Astrocyte (in vitro differentiated cells and primary cell): ENCODE data around the gene DMXL1. TPM values are rescaled to one million over a fixed set of nuclear protein-coding genes. Genes with fewer than 3 reads are reported as not detected.

Source experiments
- DNase-seq: peaks from one replicate; pipeline ENCODE4 v3.0.0-alpha.2; 2010; ENCODE audit warnings: low read depth
- FAIRE-seq: peaks from 2 replicates; lab custom pipeline; 2011; peaks lifted over from hg19 to GRCh38; lab: Jason Lieb, UNC
- H2AFZ ChIP-seq: 2 replicates; pipeline ENCODE4 v1.6.0; 2012; ENCODE audit warnings: low read depth, low read length, inconsistent platforms
- H3K27ac ChIP-seq: 2 replicates; pipeline ENCODE4 v1.5.1; 2011; ENCODE audit warnings: low read depth, low read length, inconsistent platforms
- H3K27me3 ChIP-seq: 2 replicates; pipeline ENCODE4 v1.6.0; 2011; ENCODE audit warnings: low read length, inconsistent platforms; ENCODE audit not compliant: insufficient read depth
- H3K36me3 ChIP-seq: 2 replicates; pipeline ENCODE4 v1.5.1; 2011; ENCODE audit warnings: low read length, inconsistent platforms; ENCODE audit not compliant: insufficient read depth
- H3K4me1 ChIP-seq: 2 replicates; pipeline ENCODE4 v1.5.1; 2011; ENCODE audit warnings: low read length, inconsistent platforms; ENCODE audit not compliant: insufficient read depth
- H3K4me2 ChIP-seq: 2 replicates; pipeline ENCODE4 v1.6.0; 2012; ENCODE audit warnings: low read length, inconsistent platforms
- H3K4me3 ChIP-seq: 2 replicates; pipeline ENCODE4 v1.5.1; 2011; ENCODE audit warnings: low read depth, mild to moderate bottlenecking, low read length, inconsistent platforms; ENCODE audit not compliant: insufficient read depth
- H3K79me2 ChIP-seq: 2 replicates; pipeline ENCODE4 v1.6.0; 2012; ENCODE audit warnings: mild to moderate bottlenecking, low read length, inconsistent platforms; ENCODE audit not compliant: insufficient read depth
- H3K9ac ChIP-seq: 2 replicates; pipeline ENCODE4 v1.6.0; 2012; ENCODE audit warnings: mild to moderate bottlenecking, low read length, inconsistent platforms
- H3K9me3 ChIP-seq: 2 replicates; pipeline ENCODE4 v1.5.1; 2012; ENCODE audit warnings: low read depth, mild to moderate bottlenecking, low read length, inconsistent platforms; ENCODE audit not compliant: insufficient read depth
- H4K20me1 ChIP-seq: 2 replicates; pipeline ENCODE4 v1.6.0; 2012; ENCODE audit warnings: low read length, inconsistent platforms; ENCODE audit not compliant: insufficient read depth
- H3K27ac Mint-ChIP-seq: one replicate; pipeline ENCODE4 v1.8.0; 2021; ENCODE audit warnings: mild to moderate bottlenecking, mixed read lengths; ENCODE audit not compliant: unreplicated experiment
- H3K27me3 Mint-ChIP-seq: one replicate; pipeline ENCODE4 v1.8.0; 2021; ENCODE audit warnings: low read depth, mixed read lengths; ENCODE audit not compliant: unreplicated experiment
- H3K36me3 Mint-ChIP-seq: one replicate; pipeline ENCODE4 v1.8.0; 2021; ENCODE audit warnings: low read depth, mixed read lengths; ENCODE audit not compliant: unreplicated experiment
- H3K4me1 Mint-ChIP-seq: one replicate; pipeline ENCODE4 v1.8.0; 2021; ENCODE audit warnings: low read depth, mixed read lengths; ENCODE audit not compliant: unreplicated experiment
- H3K4me3 Mint-ChIP-seq: one replicate; pipeline ENCODE4 v1.8.0; 2021; ENCODE audit warnings: mild to moderate bottlenecking, moderate library complexity, mixed read lengths; ENCODE audit not compliant: unreplicated experiment
- H3K9me3 Mint-ChIP-seq: one replicate; pipeline ENCODE4 v1.8.0; 2021; ENCODE audit warnings: mild to moderate bottlenecking, mixed read lengths; ENCODE audit not compliant: unreplicated experiment
- CTCF ChIP-seq: IDR thresholded peaks from 2 replicates; pipeline ENCODE4 v1.5.1; 2011; ENCODE audit warnings: low read depth, mild to moderate bottlenecking, inconsistent platforms, low read length, moderate library complexity; ENCODE audit not compliant: insufficient read depth
- EZH2 ChIP-seq: IDR thresholded peaks from 2 replicates; pipeline ENCODE4 v1.6.1; 2012; ENCODE audit warnings: mild to moderate bottlenecking, low read length, inconsistent platforms; ENCODE audit not compliant: insufficient read depth
- total RNA-seq: library from RNA; stranded (reverse); gene quantifications from 2 replicates; pipeline ENCODE4 v1.2.1, GENCODE V29; 2021

DMXL1 gene
- total RNA-seq, 1 donor from 2014 or later: 26.0 TPM

DNA sequence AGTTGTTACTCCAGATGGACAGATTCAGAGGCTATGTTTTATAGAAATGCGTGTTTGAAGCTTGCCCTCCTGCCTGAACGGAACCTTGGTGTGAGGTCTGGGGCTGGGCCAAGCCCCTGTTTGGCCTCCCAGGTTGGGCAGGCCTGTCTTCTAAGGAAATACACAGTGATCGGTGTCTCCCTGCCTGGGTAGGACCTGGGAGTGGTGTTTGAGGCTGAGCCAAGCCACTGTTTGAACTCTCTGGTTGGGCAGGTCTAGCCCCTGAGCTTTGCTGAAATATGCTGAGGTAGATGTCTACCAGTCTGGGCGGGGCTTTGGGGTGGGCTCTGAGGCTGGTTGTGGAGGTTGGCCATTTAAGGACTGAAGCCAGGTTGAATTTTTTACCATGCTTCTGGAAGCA lies 90.5 kb downstream of the DMXL1 start:
- H3K36me3 ChIP-seq: no peaks in the 10 kb centered on the region
- no peaks in the 10 kb centered on the region for H3K27me3 Mint-ChIP-seq

DNA sequence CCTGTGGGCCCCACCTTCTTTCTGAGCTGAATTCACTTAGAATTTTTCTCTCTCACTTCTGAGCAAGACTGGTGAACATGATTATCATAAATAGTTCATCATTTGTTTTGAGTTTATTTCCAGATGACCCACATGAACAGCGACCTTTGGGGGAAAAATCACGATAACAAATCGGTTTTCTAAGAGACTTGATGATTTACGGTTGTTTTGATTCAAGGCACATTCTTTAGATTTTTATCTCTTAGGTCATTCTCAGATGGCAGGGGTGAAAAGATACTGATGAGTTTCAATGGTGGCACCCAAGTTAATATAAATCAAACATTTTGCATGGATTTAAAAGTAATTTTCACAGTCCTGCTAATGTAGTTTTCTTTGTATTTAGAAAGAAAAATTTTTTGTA lies 95.1 kb downstream of the DMXL1 start:
- H3K9ac ChIP-seq: no peak overlapping the region

More for the DNA sequence above, 90.5 kb downstream of the DMXL1 start:
- no peaks in the 10 kb centered on the region for H3K4me1 ChIP-seq
- H3K79me2 ChIP-seq: no peaks in the 10 kb centered on the region
- no peaks in the 10 kb centered on the region for H3K4me1 Mint-ChIP-seq
- FAIRE-seq: no peak
- no peak overlapping the region for H3K27ac Mint-ChIP-seq
- H3K9me3 ChIP-seq: no peaks in the 10 kb centered on the region
- no peak overlapping the region for H3K9ac ChIP-seq
- H3K36me3 Mint-ChIP-seq: peaks cover 15% of the 10 kb centered on the region
- H3K4me3 Mint-ChIP-seq: no peak overlapping the region
- H2AFZ ChIP-seq: no peak overlapping the region
- H3K4me3 ChIP-seq: no peak overlapping the region
- H3K9me3 Mint-ChIP-seq: no peaks in the 10 kb centered on the region
- no peak for DNase-seq
- no peaks in the 10 kb centered on the region for H4K20me1 ChIP-seq
- no peak overlapping the region for H3K4me2 ChIP-seq
- TF ChIP-seq EZH2 (no peak), CTCF (no peak)
- no peak overlapping the region for H3K27ac ChIP-seq
- H3K27me3 ChIP-seq: no peaks in the 10 kb centered on the region

More for the DNA sequence above, 95.1 kb downstream of the DMXL1 start:
- Histone ChIP-seq H3K27ac (no peak overlapping the region), H2AFZ (no peak overlapping the region), H3K4me2 (no peak overlapping the region), H3K27me3 (no peaks in the 10 kb centered on the region), H3K36me3 (no peaks in the 10 kb centered on the region), H3K4me1 (no peaks in the 10 kb centered on the region), H3K79me2 (no peaks in the 10 kb centered on the region), H3K4me3 (no peak overlapping the region), H3K9me3 (no peaks in the 10 kb centered on the region), H4K20me1 (no peaks in the 10 kb centered on the region)
- H3K4me3 Mint-ChIP-seq: no peak overlapping the region
- no peaks in the 10 kb centered on the region for H3K27me3 Mint-ChIP-seq
- H3K4me1 Mint-ChIP-seq: no peaks in the 10 kb centered on the region
- H3K27ac Mint-ChIP-seq: no peak overlapping the region
- peaks cover 17% of the 10 kb centered on the region for H3K36me3 Mint-ChIP-seq
- H3K9me3 Mint-ChIP-seq: peaks cover 2% of the 10 kb centered on the region
- FAIRE-seq (no peak), DNase-seq (no peak)
- TF ChIP-seq CTCF (no peak), EZH2 (no peak)
